ENCODE measurements around the gene CREB5. TPM values are rescaled to one million over a fixed set of nuclear protein-coding genes. Genes with fewer than 3 reads are reported as not detected.

CREB5 gene
- total and polyA plus RNA-seq, 2 donors (not counting 3 experiments of a cell fraction or from before 2014, with no cell fraction given): 19.6 to 28.4 TPM

DNA sequence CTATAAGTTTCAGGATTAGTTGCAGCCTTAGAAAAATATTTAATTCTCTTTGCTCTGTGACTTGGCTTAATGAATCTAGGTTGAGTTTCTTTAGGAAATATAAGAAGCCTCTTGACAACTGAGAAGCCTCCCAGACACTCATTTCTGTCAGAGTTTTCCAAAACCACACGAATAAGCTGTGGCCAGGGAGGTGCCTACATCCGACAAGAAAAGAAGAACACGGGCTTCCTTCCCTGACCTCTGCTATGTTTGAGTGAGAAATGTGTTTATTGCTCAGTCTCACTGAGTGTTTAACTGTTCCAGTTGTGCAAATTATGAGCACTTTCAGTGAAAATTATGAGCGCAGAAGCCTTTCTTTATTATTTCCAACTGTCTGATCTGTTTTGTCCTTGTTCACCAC, 440.8 kb downstream of the CREB5 start:
- no peaks in the 10 kb centered on the region for H3K9me3 ChIP-seq (replicated peaks; ENCODE audit: control insufficient read depth, insufficient read depth, low read length)
- intact Hi-C loops (cut with micrococcal nuclease): loop anchor here (5.0 kb wide), 2 partner anchors 166 to 446 kb away; no protein-coding TSS in a partner anchor
- no peak overlapping the region for H3K4me2 ChIP-seq (ENCODE audit: insufficient read depth, low read length)
- DNase-seq (ENCODE audit: low read depth, low spot score) (no peak), FAIRE-seq (no peak)
- no peak overlapping the region for H3K4me3 ChIP-seq (replicated peaks in 1 of 3; ENCODE audit: insufficient read depth in 1 of 3, low read depth in 1 of 3, low read length in 3 of 3)
- no TSS peak for BruUV-seq (replicated peaks)
- no peaks in the 10 kb centered on the region for H3K79me2 ChIP-seq (ENCODE audit: control insufficient read depth, insufficient read depth, low read length)
- CTCF ChIA-PET: interaction anchor here (1.0 to 4.4 kb wide), 21 partner anchors 9 to 1657 kb away, joined by 3 to 29 read pairs (median 5); no protein-coding TSS in a partner anchor
- dilution Hi-C loops (cut with MboI; ENCODE audit: extremely low pct_ligation_motif_present, low sequenced_read_pairs): no loop called here
- H3K27ac ChIP-seq (ENCODE audit: insufficient read depth, low read depth, low read length): no peak overlapping the region
- no peak overlapping the region for H3K9ac ChIP-seq (replicated peaks; ENCODE audit: extremely low read depth, insufficient read depth, low read length)
- H3K9me1 ChIP-seq (replicated peaks; ENCODE audit: control insufficient read depth, extremely low read depth, insufficient read depth, low read length): no peaks in the 10 kb centered on the region
- H3K36me3 ChIP-seq (ENCODE audit: control insufficient read depth in 2 of 2, extremely low read depth in 1 of 2, insufficient read depth in 2 of 2, low read length in 2 of 2): no peaks in the 10 kb centered on the region
- POLR2A ChIA-PET: no interaction called here
- no peak overlapping the region for H2AFZ ChIP-seq (ENCODE audit: low read depth, low read length)
- no peak for TF ChIP-seq MAX (IDR thresholded peaks at IDR 0.05; ENCODE audit: insufficient read depth, insufficient read length)
- TF ChIP-seq EZH2 (IDR thresholded peaks at IDR 0.05; ENCODE audit: borderline replicate concordance, low read depth, low read length, severe bottlenecking): peak; percentile 1
- peaks cover 5% of the 10 kb centered on the region for H3K4me1 ChIP-seq (ENCODE audit: control insufficient read depth, extremely low read depth, insufficient read depth, low read length)
- no peaks in the 10 kb centered on the region for H4K20me1 ChIP-seq (replicated peaks; ENCODE audit: control insufficient read depth, extremely low read depth, insufficient read depth, low read length)
- peaks cover 23 to 31% of the 10 kb centered on the region in 2 experiments for H3K27me3 ChIP-seq (ENCODE audit: control insufficient read depth in 2 of 2, insufficient read depth in 2 of 2, low read length in 2 of 2)

DNA sequence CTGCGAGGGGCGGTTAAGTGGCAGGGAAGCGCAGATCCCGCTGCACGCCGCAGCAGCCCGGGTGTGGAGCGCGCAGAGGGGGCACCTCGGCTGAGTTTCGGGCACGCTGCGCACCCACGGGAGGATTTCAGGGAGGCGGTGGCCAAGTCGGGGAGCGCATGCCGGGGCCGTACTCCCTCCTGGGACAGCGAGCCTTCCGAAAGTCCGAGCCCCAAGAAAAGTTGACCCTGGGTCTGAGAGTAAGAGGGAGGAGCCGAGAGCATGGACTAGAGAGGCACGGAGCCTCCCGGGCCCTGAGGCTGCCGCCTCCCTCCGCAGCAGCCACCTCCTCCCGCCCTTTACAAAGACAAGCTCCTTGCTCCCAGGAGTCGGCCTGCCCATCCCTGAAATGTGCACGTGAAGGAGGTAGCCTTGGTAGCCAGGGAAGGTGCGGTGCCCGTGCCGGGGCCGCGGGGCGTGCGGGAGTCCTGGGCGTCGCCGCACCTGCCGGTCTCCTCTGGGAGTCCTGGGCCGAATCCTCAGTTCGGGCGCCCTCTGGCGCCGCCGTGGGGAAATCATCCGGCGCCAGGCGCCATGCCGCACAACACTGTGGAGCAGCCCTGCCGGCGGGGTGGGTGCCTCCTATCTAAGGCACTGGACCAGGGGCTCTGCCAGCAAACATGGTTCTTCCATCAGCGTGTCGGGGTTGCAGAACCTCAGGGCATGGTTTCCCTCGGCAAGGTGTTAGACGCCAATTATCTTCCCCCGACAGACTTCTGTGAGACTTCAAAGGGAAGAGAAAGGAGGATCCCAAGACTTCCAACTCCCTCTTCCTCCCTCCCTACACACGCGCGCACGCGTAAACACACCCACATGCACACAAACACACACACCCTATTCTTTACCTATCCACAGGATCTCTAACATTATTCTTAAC, 441.8 kb downstream of the CREB5 start:
- no peaks in the 10 kb centered on the region for H3K9me1 ChIP-seq (replicated peaks; ENCODE audit: control insufficient read depth, extremely low read depth, insufficient read depth, low read length)
- TF ChIP-seq POLR2A (IDR thresholded peaks at IDR 0.05; ENCODE audit: low read depth, low read length) (no peak), POLR2AphosphoS5 (IDR thresholded peaks at IDR 0.05; ENCODE audit: insufficient read depth, low read depth, low read length) (no peak), EZH2 (IDR thresholded peaks at IDR 0.05; ENCODE audit: borderline replicate concordance, low read depth, low read length, severe bottlenecking) (peak; percentile 46), JUN (IDR thresholded peaks at IDR 0.05; ENCODE audit: borderline replicate concordance, insufficient read depth, insufficient read length, low read depth) (no peak), FOS (IDR thresholded peaks at IDR 0.05; ENCODE audit: borderline replicate concordance, insufficient read depth, low read length) (no peak), GATA2 (IDR thresholded peaks at IDR 0.05; ENCODE audit: insufficient read depth, insufficient read length, low read depth, low read length) (no peak), MAX (IDR thresholded peaks at IDR 0.05; ENCODE audit: insufficient read depth, insufficient read length) (no peak), MYC (IDR thresholded peaks at IDR 0.05; ENCODE audit: low read depth, low read length) (no peak)
- TF ChIP-seq, protein P1, sequence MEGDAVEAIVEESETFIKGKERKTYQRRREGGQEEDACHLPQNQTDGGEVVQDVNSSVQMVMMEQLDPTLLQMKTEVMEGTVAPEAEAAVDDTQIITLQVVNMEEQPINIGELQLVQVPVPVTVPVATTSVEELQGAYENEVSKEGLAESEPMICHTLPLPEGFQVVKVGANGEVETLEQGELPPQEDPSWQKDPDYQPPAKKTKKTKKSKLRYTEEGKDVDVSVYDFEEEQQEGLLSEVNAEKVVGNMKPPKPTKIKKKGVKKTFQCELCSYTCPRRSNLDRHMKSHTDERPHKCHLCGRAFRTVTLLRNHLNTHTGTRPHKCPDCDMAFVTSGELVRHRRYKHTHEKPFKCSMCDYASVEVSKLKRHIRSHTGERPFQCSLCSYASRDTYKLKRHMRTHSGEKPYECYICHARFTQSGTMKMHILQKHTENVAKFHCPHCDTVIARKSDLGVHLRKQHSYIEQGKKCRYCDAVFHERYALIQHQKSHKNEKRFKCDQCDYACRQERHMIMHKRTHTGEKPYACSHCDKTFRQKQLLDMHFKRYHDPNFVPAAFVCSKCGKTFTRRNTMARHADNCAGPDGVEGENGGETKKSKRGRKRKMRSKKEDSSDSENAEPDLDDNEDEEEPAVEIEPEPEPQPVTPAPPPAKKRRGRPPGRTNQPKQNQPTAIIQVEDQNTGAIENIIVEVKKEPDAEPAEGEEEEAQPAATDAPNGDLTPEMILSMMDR (IDR thresholded peaks at IDR 0.05; ENCODE audit: extremely low read depth in 1 of 2, insufficient read depth in 1 of 2, low read depth in 1 of 2, low read length in 2 of 2): peak; percentile 87 to 94
- peak overlapping the region; percentile 4 to 40 (median 28) for H3K4me3 ChIP-seq (replicated peaks in 1 of 3; ENCODE audit: insufficient read depth in 1 of 3, low read depth in 1 of 3, low read length in 3 of 3)
- peaks cover 5% of the 10 kb centered on the region for H3K4me1 ChIP-seq (ENCODE audit: control insufficient read depth, extremely low read depth, insufficient read depth, low read length)
- H3K27me3 ChIP-seq (ENCODE audit: control insufficient read depth in 2 of 2, insufficient read depth in 2 of 2, low read length in 2 of 2): peaks cover 21 to 34% of the 10 kb centered on the region in 2 experiments
- CTCF ChIA-PET: interaction anchor here (0.6 to 4.4 kb wide), 32 partner anchors 10 to 1658 kb away, joined by 3 to 29 read pairs (median 4); no protein-coding TSS in a partner anchor
- dilution Hi-C loops (cut with MboI; ENCODE audit: extremely low pct_ligation_motif_present, low sequenced_read_pairs) (no loop called here), intact Hi-C loops (cut with micrococcal nuclease) (loop anchor here (1.0 to 5.0 kb wide), 6 partner anchors 167 to 555 kb away; no protein-coding TSS in a partner anchor)
- H3K79me2 ChIP-seq (ENCODE audit: control insufficient read depth, insufficient read depth, low read length): no peaks in the 10 kb centered on the region
- DNase-seq (ENCODE audit: low read depth, low spot score) (peak; percentile 72), FAIRE-seq (peak; percentile 75)
- H3K4me2 ChIP-seq (ENCODE audit: insufficient read depth, low read length): peak overlapping the region; percentile 54
- POLR2A ChIA-PET: no interaction called here
- no peaks in the 10 kb centered on the region for H4K20me1 ChIP-seq (replicated peaks; ENCODE audit: control insufficient read depth, extremely low read depth, insufficient read depth, low read length)
- no peak overlapping the region for H3K27ac ChIP-seq (ENCODE audit: insufficient read depth, low read depth, low read length)
- peak overlapping the region; percentile 83 for H2AFZ ChIP-seq (ENCODE audit: low read depth, low read length)
- no TSS peak for BruUV-seq (replicated peaks)
- no peaks in the 10 kb centered on the region for H3K36me3 ChIP-seq (ENCODE audit: control insufficient read depth in 2 of 2, extremely low read depth in 1 of 2, insufficient read depth in 2 of 2, low read length in 2 of 2)
- H3K9me3 ChIP-seq (replicated peaks; ENCODE audit: control insufficient read depth, insufficient read depth, low read length): no peaks in the 10 kb centered on the region
- no peak overlapping the region for H3K9ac ChIP-seq (replicated peaks; ENCODE audit: extremely low read depth, insufficient read depth, low read length)

All from endothelial cell of umbilical vein (primary cell).